SKM-1 (cell line): ENCODE data around the gene RPS17.

Experiments
- DNase-seq: peaks from one replicate; lab custom pipeline; 2025; ENCODE audit not compliant: unreplicated experiment; lab: John Stamatoyannopoulos, UW

RPS17 gene

GRCh38 chr15:82540055-82540983 lies at the start of gene RPS17:
Gene RPS17, minus strand, starts transcription at chr15:82540457. Its CDS starts 29 bp downstream, at chr15:82540428.
- no peak for DNase-seq

GRCh38 chr15:82587805-82588204 lies 47.5 kb upstream of the RPS17 start:
- DNase-seq = no peak

GRCh38 chr15:82585072-82585471 lies 44.8 kb upstream of the RPS17 start:
- DNase-seq = peak; percentile 21

GRCh38 chr15:82580713-82581112 lies 40.5 kb upstream of the RPS17 start:
- DNase-seq = no peak

- DNase-seq = no peak
Measured at GRCh38 chr15:82575335-82575734, 35.1 kb upstream of the RPS17 start.

- no peak for DNase-seq
Measured at GRCh38 chr15:82572986-82573385, 32.7 kb upstream of the RPS17 start.

- DNase-seq = no peak
Measured at GRCh38 chr15:82572311-82572710, 32.1 kb upstream of the RPS17 start.

- DNase-seq = no peak
Measured at GRCh38 chr15:82571722-82572222, 31.5 kb upstream of the RPS17 start.

GRCh38 chr15:82570721-82571508 lies 30.7 kb upstream of the RPS17 start:
- no peak for DNase-seq

GRCh38 chr15:82569834-82570233 lies 29.6 kb upstream of the RPS17 start:
- DNase-seq = no peak

GRCh38 chr15:82568986-82569385 lies 28.7 kb upstream of the RPS17 start:
- DNase-seq = no peak

GRCh38 chr15:82567661-82568060 lies 27.4 kb upstream of the RPS17 start:
- no peak for DNase-seq

- DNase-seq = no peak
Measured at GRCh38 chr15:82566690-82567089, 26.4 kb upstream of the RPS17 start.

GRCh38 chr15:82558502-82558901 lies 18.2 kb upstream of the RPS17 start:
- DNase-seq = no peak

GRCh38 chr15:82556315-82557035 lies 16.2 kb upstream of the RPS17 start:
- no peak for DNase-seq

GRCh38 chr15:82554849-82555248 lies 14.6 kb upstream of the RPS17 start:
- DNase-seq = no peak

GRCh38 chr15:82554351-82554750 lies 14.1 kb upstream of the RPS17 start:
- DNase-seq = no peak

GRCh38 chr15:82553846-82554245 lies 13.6 kb upstream of the RPS17 start:
- no peak for DNase-seq

GRCh38 chr15:82552861-82553260 lies 12.6 kb upstream of the RPS17 start:
- DNase-seq = no peak

GRCh38 chr15:82551646-82552247 lies 11.5 kb upstream of the RPS17 start:
- no peak for DNase-seq

GRCh38 chr15:82549199-82549665 lies 9.0 kb upstream of the RPS17 start:
- no peak for DNase-seq
